Parathyroid adenoma (tissue), 2 donors: ENCODE results near the gene ATXN10.

Source experiments
- H2AFZ ChIP-seq: fragments of 300-600 bp; sonication (generic); one replicate; pipeline ENCODE4 v1.7.0; 2017; ENCODE audit warnings: antibody characterized with exemption, mild to moderate bottlenecking
- H3K27ac ChIP-seq: fragments of 300-600 bp; sonication (generic); one replicate; pipeline ENCODE4 v1.7.0; 2017
- H3K27me3 ChIP-seq: fragments of 300-600 bp; sonication (generic); one replicate; pipeline ENCODE4 v1.7.0; 2017; ENCODE audit warnings: low read length; ENCODE audit not compliant: control insufficient read depth, insufficient read depth
- H3K36me3 ChIP-seq: fragments of 300-600 bp; sonication (generic); one replicate; pipeline ENCODE4 v1.7.0; 2017; ENCODE audit warnings: low read length; ENCODE audit not compliant: control insufficient read depth, insufficient read depth
- H3K4me1 ChIP-seq: fragments of 300-600 bp; sonication (generic); one replicate; pipeline ENCODE4 v1.7.0; 2017; ENCODE audit warnings: control low read depth
- H3K4me2 ChIP-seq: fragments of 300-600 bp; sonication (generic); one replicate; pipeline ENCODE4 v1.7.0; 2017; ENCODE audit warnings: low read length
- H3K4me3 ChIP-seq: fragments of 300-600 bp; sonication (generic); one replicate; pipeline ENCODE4 v1.7.0; 2017; ENCODE audit warnings: low read depth, low read length
- H3K79me2 ChIP-seq: fragments of 300-600 bp; sonication (generic); one replicate; pipeline ENCODE4 v1.7.0; 2017; ENCODE audit warnings: control low read depth
- H3K9ac ChIP-seq: fragments of 300-600 bp; sonication (generic); one replicate; pipeline ENCODE4 v1.7.0; 2017; ENCODE audit warnings: mild to moderate bottlenecking
- H3K9me3 ChIP-seq: fragments of 300-600 bp; sonication (generic); one replicate; pipeline ENCODE4 v1.7.0; 2017; ENCODE audit warnings: low read length; ENCODE audit not compliant: control insufficient read depth
- TF ChIP-seq, protein P1 (sequence below): fragments of 300-600 bp; sonication (generic); IDR thresholded peaks from one replicate; pipeline ENCODE4 v1.7.0; 2017; ENCODE audit warnings: antibody characterized with exemption, mild to moderate bottlenecking
- donor health status: primary hyperparathyroidism.

ATXN10 gene

DNA sequence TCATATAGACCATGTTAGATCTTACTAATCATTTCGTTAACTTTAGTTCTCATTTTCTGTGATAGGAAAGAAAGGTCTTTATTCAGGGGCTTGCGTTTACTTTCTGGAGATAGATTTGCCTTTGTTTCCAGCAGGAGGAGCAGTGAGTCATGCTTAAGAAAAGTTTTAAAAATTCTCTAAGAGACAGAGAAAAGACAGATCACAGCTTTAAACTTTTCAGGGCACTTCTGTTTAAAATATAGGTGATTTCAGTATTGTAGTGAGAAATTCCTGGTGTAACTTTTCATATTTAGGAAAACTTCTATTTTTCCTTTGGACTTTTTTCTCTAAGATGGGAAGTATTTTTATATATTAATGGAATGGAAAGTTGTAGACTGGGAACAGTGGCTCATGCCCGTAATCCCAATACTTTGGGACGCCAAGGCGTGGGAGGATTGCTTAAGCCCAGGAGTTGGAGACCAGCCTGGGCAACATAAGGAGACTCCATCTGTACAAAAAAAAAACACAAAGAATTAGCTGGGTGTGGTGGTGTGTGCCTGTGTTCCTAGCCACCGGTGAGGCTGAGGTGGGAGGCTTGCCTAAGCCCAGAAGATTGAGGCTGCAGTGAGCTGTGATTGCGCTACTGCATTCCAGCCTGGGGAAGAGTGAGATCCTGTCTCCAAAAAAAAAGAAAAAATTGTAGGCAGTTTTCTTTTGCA, 60.3 kb downstream of the ATXN10 start:
- H3K9ac ChIP-seq = no peak overlapping the region
- no peak overlapping the region for H3K27ac ChIP-seq
- H3K79me2 ChIP-seq = peaks cover 3% of the 10 kb centered on the region
- TF ChIP-seq, protein P1, sequence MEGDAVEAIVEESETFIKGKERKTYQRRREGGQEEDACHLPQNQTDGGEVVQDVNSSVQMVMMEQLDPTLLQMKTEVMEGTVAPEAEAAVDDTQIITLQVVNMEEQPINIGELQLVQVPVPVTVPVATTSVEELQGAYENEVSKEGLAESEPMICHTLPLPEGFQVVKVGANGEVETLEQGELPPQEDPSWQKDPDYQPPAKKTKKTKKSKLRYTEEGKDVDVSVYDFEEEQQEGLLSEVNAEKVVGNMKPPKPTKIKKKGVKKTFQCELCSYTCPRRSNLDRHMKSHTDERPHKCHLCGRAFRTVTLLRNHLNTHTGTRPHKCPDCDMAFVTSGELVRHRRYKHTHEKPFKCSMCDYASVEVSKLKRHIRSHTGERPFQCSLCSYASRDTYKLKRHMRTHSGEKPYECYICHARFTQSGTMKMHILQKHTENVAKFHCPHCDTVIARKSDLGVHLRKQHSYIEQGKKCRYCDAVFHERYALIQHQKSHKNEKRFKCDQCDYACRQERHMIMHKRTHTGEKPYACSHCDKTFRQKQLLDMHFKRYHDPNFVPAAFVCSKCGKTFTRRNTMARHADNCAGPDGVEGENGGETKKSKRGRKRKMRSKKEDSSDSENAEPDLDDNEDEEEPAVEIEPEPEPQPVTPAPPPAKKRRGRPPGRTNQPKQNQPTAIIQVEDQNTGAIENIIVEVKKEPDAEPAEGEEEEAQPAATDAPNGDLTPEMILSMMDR = no peak
- H3K36me3 ChIP-seq = no peaks in the 10 kb centered on the region
- H2AFZ ChIP-seq = no peak overlapping the region
- H3K4me3 ChIP-seq = no peak overlapping the region
- no peaks in the 10 kb centered on the region for H3K4me1 ChIP-seq
- no peaks in the 10 kb centered on the region for H3K27me3 ChIP-seq
- no peaks in the 10 kb centered on the region for H3K9me3 ChIP-seq
- no peak overlapping the region for H3K4me2 ChIP-seq

DNA sequence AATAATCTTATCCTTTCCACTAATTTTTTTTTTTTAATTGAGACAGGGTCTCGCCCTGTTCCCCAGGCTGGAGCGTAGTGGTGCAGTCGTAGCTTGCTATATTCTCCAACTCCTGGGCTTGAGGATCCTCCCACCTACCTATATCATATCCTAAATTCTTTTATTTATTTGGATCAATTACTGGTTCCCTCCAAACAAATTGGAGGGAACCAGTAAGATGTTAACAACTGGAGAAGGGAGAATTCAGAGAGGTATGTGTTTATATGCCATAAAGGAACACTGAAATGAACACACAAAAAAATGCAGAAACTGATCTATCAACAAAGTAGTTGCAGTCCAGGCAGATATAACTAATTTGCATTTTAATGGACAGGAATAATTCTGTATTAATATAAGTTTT, 63.6 kb downstream of the ATXN10 start:
- Histone ChIP-seq H3K4me3 (no peak overlapping the region), H3K36me3 (no peaks in the 10 kb centered on the region), H3K27me3 (no peaks in the 10 kb centered on the region), H3K4me1 (no peaks in the 10 kb centered on the region), H3K27ac (no peak overlapping the region), H3K79me2 (no peaks in the 10 kb centered on the region), H3K9ac (no peak overlapping the region), H2AFZ (no peak overlapping the region), H3K4me2 (no peak overlapping the region), H3K9me3 (no peaks in the 10 kb centered on the region)
- TF ChIP-seq, protein P1 = no peak

DNA sequence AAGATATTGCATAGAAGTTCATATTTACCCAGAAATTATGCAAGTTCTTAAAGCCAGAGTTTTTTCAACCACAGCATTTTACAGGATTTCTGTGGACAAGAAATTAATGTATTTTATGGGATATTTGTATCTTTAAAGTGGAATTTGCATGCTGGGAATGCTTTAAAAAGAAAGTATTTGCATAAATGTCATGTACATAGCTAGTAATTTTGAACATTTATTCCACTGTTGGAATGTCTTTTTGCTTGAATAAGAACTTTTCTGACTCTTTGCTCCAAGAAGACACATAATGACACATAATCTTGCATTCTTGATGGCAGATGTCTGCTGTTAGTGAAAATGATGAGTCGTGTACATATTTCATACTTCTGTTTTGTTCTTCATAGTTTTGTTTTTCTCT, 66.6 kb downstream of the ATXN10 start:
- no peaks in the 10 kb centered on the region for H3K36me3 ChIP-seq
- H3K4me2 ChIP-seq = no peak overlapping the region
- no peak overlapping the region for H3K9ac ChIP-seq
- no peaks in the 10 kb centered on the region for H3K9me3 ChIP-seq
- no peaks in the 10 kb centered on the region for H3K79me2 ChIP-seq
- H2AFZ ChIP-seq = no peak overlapping the region
- no peaks in the 10 kb centered on the region for H3K4me1 ChIP-seq
- H3K4me3 ChIP-seq = no peak overlapping the region
- TF ChIP-seq, protein P1 = no peak
- H3K27me3 ChIP-seq = no peaks in the 10 kb centered on the region
- no peak overlapping the region for H3K27ac ChIP-seq

DNA sequence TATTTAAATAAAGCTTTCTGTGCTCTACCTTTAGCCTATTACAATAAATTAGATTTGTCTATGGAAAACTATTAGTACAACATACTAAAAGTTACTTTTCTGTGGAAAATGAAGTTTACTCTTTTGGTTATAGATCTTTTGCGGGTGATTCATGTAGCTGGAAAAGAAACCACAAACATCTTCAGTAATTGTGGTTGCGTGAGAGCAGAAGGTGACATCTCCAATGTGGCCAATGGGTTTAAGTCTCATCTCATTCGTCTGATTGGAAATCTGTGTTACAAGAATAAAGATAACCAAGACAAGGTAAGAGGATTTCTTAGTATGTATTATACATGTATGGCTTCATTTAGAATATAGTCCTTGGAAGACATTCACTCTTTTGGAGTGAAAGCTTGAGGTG, 68.6 kb downstream of the ATXN10 start:
- Histone ChIP-seq H3K4me2 (no peak overlapping the region), H3K27me3 (no peaks in the 10 kb centered on the region), H3K79me2 (no peaks in the 10 kb centered on the region), H3K9me3 (no peaks in the 10 kb centered on the region), H3K4me3 (no peak overlapping the region), H3K9ac (no peak overlapping the region), H2AFZ (no peak overlapping the region), H3K27ac (no peak overlapping the region), H3K4me1 (no peaks in the 10 kb centered on the region), H3K36me3 (no peaks in the 10 kb centered on the region)
- TF ChIP-seq, protein P1 = no peak

DNA sequence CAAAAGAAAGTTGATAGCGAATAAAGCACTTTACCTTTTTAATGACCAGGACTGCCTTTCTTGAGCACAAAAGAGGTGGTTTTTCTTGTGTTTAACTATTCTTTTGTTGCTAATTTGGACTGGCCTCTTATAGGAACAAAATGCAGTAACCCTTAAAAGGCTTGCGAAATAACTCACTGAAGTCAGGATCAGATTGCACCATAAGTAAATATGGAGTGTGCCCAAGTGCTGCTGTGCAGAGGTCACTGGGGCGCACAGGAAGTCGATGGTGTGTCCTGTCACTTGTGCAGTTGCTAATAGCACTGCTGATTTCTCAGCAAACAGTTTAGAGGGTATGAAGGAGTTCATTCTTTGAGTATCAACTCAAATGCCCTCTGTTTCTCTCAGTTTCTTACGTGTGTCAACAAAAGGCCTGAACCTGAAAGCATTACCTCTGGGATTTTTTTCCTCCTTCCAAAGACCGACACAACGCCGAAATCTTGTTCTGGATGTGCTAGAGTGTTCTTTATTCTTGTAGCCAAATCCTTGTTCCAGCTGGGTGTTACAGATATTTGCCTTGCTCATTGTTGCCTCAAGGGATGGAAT, 71.3 kb downstream of the ATXN10 start:
- Histone ChIP-seq H3K36me3 (no peaks in the 10 kb centered on the region), H3K4me2 (no peak overlapping the region), H2AFZ (no peak overlapping the region), H3K27me3 (no peaks in the 10 kb centered on the region), H3K9me3 (no peaks in the 10 kb centered on the region), H3K4me3 (no peak overlapping the region), H3K9ac (no peak overlapping the region), H3K79me2 (no peaks in the 10 kb centered on the region), H3K4me1 (no peaks in the 10 kb centered on the region), H3K27ac (no peak overlapping the region)
- TF ChIP-seq, protein P1 = no peak
